NCI-H748 treated with DMSO at 0.1 percent for 48 hours (cell line): ENCODE measurements around the gene DENND10.
A peak's percentile ranks its signal among the peaks of the same experiment; 100 is the strongest.
"Not testable (repeated sequence)": the region's sequence is repeated elsewhere in the genome, so short reads cannot be mapped to it uniquely, and the experiment has no call there.

Experiments used
- DNase-seq: peaks from one replicate; lab custom pipeline; 2025; lab: John Stamatoyannopoulos, UW

Gene DENND10

GRCh38 chr10:119132521-119133345 is 28.8 kb downstream of the DENND10 start:
- no peak for DNase-seq

GRCh38 chr10:119133949-119134348 is 30.0 kb downstream of the DENND10 start:
- no peak for DNase-seq

DNA sequence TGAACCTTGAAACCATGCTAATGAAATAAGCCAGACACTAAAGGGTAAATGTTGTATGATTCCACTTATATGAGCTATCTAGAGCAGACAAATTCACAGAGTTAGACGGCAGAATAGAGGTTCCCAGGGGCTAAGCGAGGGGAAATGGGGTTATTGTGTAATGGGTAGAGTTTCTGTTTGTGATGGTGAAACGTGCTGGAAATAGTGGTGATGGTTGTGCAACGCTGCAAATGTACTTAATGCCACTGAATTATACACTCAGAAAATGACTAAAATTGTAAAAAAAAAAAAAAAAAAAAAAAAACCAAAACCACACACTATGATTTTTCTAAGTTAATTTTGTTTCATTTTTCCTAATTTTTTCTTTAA is 31.6 kb downstream of the DENND10 start:
- no peak for DNase-seq

DNA sequence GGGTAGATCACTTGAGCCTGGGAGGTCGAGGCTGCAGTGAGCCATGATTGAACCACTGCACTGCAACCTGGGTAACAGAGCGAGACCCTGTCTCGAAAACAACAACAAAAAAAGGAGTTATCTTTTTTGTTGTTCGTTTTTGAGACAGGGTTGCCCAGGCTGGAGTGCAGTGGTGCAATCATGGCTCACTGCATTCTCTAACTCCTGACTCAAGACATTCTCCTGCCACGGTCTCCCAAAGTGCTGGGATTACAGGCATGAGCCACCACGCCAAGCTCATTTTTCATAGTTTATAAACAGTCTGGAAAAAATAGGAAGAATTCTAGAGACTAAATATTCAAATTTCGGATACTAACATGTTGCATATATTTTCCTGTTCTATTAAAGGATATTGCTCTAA is 32.2 kb downstream of the DENND10 start:
- DNase-seq, result no peak

DNA sequence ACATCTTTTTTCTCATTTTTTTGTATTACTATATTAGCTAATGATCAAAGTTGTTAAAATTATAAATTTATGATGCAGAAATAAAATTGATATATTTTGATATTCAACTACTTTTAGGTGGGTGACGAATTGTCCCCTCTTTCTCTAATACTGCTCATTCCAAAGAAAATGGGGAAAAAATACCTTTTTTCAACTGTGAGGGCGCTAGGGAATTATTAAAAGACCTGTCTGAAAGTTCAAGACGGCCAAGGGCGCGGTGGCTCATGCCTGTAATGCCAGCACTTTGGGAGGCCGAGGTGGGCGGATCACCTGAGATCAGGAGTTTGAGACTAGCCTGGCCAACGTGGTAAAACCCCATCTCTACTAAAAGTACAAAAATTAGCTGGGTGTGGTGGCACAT is 34.0 kb downstream of the DENND10 start:
- DNase-seq, result not testable (repeated sequence)

GRCh38 chr10:119138346-119139306 is 34.7 kb downstream of the DENND10 start:
- no peak for DNase-seq

DNA sequence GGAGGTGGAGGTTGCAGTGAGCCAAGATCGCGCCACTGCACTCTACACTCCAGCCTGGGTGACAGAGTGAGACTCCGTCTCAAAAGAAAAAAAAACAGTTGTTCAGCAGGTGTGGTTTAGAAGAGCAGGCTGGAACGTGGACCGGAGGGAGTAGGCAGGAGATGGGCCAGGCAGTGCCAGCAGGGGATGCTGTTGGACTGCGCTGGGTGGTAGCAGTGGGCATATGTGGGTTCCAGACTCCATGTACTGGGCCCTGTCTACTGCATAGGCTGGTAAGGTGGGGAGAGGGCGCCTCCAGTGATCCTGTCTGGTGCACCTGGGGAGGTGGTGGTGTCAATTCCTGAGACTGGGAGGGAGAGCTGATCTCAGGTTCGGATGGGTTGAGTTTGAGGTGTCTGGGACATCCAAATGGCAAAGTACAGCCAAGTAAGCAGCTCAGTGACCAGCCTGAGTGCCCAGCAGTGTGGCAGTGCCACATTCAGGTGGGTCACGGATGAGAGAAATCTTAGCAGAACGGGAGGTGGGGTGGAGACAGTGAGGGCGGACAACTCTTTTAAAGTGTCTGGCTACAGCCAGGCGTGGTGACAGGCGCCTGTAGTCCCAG is 35.7 kb downstream of the DENND10 start:
- DNase-seq, result no peak

GRCh38 chr10:119140603-119141245 is 36.8 kb downstream of the DENND10 start:
- no peak for DNase-seq

DNA sequence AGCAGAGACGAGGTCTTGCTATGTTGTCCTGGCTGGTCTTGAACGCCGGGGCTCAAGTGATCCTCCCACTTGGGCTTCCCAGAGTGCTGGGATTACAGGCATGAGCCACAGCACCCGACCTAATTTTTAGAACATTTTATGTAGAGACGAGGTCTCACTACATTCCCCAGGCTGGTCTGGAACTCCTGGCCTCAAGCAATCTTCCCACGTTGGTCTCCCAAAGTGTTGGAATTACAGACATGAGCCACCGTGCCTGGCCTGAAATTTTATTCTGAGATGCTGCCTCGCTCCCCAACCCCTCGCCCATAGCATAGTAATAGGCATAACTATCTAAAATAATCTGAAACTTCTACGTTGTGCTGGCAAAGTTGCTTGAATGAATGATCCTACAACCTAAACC is 39.7 kb downstream of the DENND10 start:
- DNase-seq, result no peak

- DNase-seq, result no peak
Measured at GRCh38 chr10:119149157-119149556, 45.2 kb downstream of the DENND10 start.

DNA sequence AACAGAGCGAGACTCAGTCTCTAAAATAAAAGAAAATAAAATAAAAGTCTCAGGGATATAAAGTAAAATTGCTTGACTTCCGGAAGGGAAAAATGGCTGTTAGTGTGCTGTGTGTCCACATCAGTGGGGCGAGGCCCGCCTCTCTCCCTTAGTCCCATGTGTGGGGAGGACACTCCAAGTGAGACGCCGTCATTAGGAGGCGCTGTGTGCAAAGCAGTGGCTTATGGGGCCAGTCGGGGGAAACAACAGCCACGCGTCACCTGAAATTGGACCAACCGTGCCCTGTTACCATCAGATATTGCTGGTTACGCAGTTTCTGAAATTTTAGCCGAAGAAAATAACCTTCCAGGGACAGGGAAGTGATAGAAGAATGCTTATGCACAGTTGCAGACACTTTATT is 45.8 kb downstream of the DENND10 start:
- DNase-seq, result no peak

DNA sequence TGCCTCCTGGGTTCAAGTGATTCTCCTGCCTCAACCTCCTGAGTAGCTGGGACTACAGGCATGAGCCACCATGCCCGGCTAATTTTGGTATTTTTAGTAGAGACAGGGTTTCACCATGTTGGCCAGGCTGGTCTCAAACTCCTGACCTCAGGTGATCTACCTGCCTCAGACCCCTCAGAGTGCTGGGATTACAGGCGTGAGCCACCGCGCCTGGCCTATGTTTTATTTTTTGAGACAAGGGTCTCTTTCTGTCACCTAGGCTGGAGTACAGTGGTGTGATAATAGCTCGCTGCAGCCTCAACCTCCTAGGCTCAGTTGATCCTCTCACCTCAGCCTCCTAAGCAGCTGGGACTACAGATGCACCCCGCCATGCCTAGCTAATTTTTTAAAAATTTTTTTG is 47.7 kb downstream of the DENND10 start:
- not testable (repeated sequence) for DNase-seq

- no peak for DNase-seq
Measured at GRCh38 chr10:119153041-119153440, 49.1 kb downstream of the DENND10 start.

DNA sequence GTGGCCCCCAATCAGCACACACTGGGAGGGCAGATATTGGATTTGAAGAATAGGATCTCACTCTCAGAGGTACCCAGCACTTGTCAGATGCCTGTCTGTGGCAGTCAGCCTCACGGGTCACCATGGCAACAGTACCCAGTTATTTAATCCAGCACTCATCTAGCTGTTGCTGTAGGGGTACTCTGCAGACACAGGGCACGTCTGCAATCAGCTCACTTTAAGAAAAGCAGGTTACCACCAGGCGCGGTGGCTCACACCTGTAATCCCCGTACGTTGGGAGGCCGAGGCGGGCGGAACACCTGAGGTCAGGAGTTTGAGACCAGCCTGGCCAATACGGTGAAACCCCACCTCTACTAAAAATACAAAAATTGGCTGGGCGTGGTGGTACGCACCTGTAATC is 49.7 kb downstream of the DENND10 start:
- DNase-seq, result no peak

- no peak for DNase-seq
Measured at GRCh38 chr10:119159332-119159731, 55.4 kb downstream of the DENND10 start.

DNA sequence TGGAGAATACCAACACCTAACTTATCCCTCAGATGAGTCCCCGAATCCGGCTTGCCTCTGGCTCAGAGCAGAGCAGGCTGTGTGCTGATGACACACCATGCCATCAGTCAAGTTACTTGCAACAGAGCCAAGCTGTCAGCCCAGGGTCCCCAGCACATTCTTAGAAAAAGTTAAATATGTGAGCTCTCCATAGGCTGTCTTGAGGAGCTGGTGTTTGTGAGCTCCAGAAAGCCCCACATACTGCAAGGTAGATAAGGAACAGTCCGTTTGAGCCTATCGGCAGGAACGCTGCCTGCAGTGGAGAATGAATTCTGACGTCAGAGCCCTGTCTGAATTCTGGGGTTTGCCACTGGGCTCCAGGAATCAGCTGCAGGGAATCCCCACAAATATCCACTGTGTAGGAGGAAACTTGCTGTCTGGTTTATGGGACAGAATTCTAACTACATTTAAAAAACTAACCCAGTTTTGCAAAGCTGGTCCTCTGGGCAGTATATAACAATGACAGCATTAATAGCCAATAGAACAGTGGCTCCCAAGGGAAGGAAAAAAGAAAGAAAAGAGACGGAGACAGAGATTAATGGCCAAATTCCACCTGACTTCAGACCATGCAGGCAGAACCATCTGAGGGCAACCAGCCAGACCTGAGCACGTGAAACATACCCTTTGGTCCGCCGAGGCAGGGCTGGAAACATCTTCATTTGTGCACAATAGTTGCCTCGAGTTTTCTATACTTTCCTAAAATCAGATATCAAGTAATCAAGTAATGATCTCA is 58.0 kb downstream of the DENND10 start:
- no peak for DNase-seq

- no peak for DNase-seq
Measured at GRCh38 chr10:119162452-119163092, 58.7 kb downstream of the DENND10 start.

- DNase-seq, result peak; percentile 12
Measured at GRCh38 chr10:119165171-119166117, 61.5 kb downstream of the DENND10 start, which contains the start of gene SFXN4. TSS of gene SFXN4 (minus strand) at chr10:119165714. CDS start at chr10:119165647, 67 bp downstream.

DNA sequence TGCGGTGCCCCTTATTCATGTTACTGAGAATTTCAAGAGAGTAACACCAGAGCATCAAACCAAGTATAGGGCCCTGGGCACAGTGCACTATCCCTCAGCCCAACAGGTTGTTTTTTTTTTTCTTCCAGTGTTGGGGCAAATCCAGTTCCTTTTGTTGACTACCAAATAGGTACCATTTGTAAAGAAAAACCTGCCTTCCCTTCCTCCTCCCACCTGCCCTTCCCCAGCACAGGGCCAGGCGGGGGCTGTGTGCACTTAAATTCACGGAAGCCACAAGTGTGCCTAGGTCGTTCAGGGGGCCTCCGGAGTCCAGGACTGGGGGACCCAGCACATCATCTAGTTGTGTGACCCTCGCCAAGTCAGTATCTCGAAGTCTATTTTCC is 62.2 kb downstream of the DENND10 start:
- no peak for DNase-seq

GRCh38 chr10:119166564-119166963 is 62.7 kb downstream of the DENND10 start:
- no peak for DNase-seq
